OCI-LY7 (cell line): ENCODE results near the gene LIAS. TPM values are rescaled to one million over a fixed set of nuclear protein-coding genes. Genes with fewer than 3 reads are reported as not detected.

Experiments
- BruUV-seq: library from RNA; stranded (reverse); fragments of 400-500 nt; replicated peaks from 2 replicates; lab custom pipeline; 2021; lab: Mats Ljungman, UMichigan
- CTCF ChIA-PET: fragments of 300-600 bp; sonication (Branson Sonifier 250); formaldehyde crosslinking; loops from one replicate; lab custom pipeline; 2022; ENCODE audit warnings: antibody characterized with exemption; ENCODE audit not compliant: unreplicated experiment; lab: Charles Lee
- POLR2A ChIA-PET: fragments of 300-600 bp; sonication (Branson Sonifier 250); formaldehyde crosslinking; loops from one replicate; lab custom pipeline; 2022; ENCODE audit warnings: antibody characterized with exemption; lab: Charles Lee
- DNase-seq: peaks from one replicate; pipeline ENCODE4 v3.0.0-alpha.2; 2015; ENCODE audit warnings: low spot score
- H2AFZ ChIP-seq: fragments of 200-600 bp; sonication (generic), shearing (Covaris generic); 2 replicates; pipeline ENCODE4 v1.6.1; 2014; ENCODE audit warnings: mild to moderate bottlenecking, antibody characterized with exemption, low read length, moderate library complexity
- H3K27ac ChIP-seq: fragments of 200-600 bp; sonication (generic); 2 replicates; pipeline ENCODE4 v1.5.1; 2014; ENCODE audit warnings: mixed run types, low read depth, mild to moderate bottlenecking, moderate library complexity, low read length, inconsistent platforms; ENCODE audit not compliant: poor library complexity, severe bottlenecking
- H3K36me3 ChIP-seq: fragments of 200-600 bp; sonication (generic); 2 replicates; pipeline ENCODE4 v1.6.1; 2014; ENCODE audit warnings: mild to moderate bottlenecking, antibody characterized with exemption, low read length, moderate library complexity, mixed read lengths; ENCODE audit not compliant: insufficient read depth
- H3K4me1 ChIP-seq: fragments of 200-600 bp; sonication (generic); 2 replicates; pipeline ENCODE4 v1.5.1; 2014; ENCODE audit warnings: mild to moderate bottlenecking, low read length; ENCODE audit not compliant: insufficient read depth, poor library complexity, severe bottlenecking
- H3K4me2 ChIP-seq: fragments of 200-600 bp; sonication (generic); 2 replicates; pipeline ENCODE4 v1.6.1; 2014; ENCODE audit warnings: mild to moderate bottlenecking, low read length
- H3K4me3 ChIP-seq: fragments of 200-600 bp; sonication (generic); 2 replicates; pipeline ENCODE4 v1.5.1; 2014; ENCODE audit warnings: mild to moderate bottlenecking, low read depth, low read length; ENCODE audit not compliant: poor library complexity, severe bottlenecking
- H3K79me2 ChIP-seq: fragments of 200-600 bp; sonication (generic); 2 replicates; pipeline ENCODE4 v1.6.1; 2016; ENCODE audit warnings: low read depth, mild to moderate bottlenecking, low read length, moderate library complexity, mixed read lengths; ENCODE audit not compliant: insufficient read depth
- H3K9me2 ChIP-seq: fragments of 200-600 bp; sonication (generic); 2 replicates; pipeline ENCODE4 v1.6.1; 2016; ENCODE audit warnings: mild to moderate bottlenecking, low read length, mixed read lengths; ENCODE audit not compliant: insufficient read depth
- H3K9me3 ChIP-seq: fragments of 200-600 bp; sonication (generic); 2 replicates; pipeline ENCODE4 v1.6.1; 2014; ENCODE audit warnings: mild to moderate bottlenecking, mixed run types, low read length, mixed read lengths
- H4K20me1 ChIP-seq: fragments of 200-600 bp; sonication (generic); 2 replicates; pipeline ENCODE4 v1.6.1; 2014; ENCODE audit warnings: mild to moderate bottlenecking, antibody characterized with exemption, low read length, moderate library complexity, mixed read lengths; ENCODE audit not compliant: insufficient read depth
- EZH2phosphoT487 ChIP-seq: fragments of 200-600 bp; sonication (generic); IDR thresholded peaks from 2 replicates; pipeline ENCODE4 v1.6.1; 2018; ENCODE audit warnings: low read depth, borderline replicate concordance, mild to moderate bottlenecking, mixed run types, antibody characterized with exemption, low read length, moderate library complexity, mixed read lengths
- intact Hi-C: fragments of 100-400 bp; cut with micrococcal nuclease; formaldehyde crosslinking; loops from one replicate; pipeline ENCODE4 v1.10.0; 2022; ENCODE audit not compliant: unreplicated experiment
- total RNA-seq, 2 experiments: library from RNA; depleted of rRNA in 1 of 2; stranded (reverse); fragments of >200 nt in 1 of 2; shearing (Covaris generic) in 1 of 2; gene quantifications; 2 replicates each; pipeline ENCODE4 v1.2.3, GENCODE V29; 2014 to 2022
- TF ChIP-seq, protein P1 (sequence below): fragments of 200-600 bp; sonication (generic); conservative IDR thresholded peaks from 2 replicates; pipeline ENCODE4 v1.5.1; 2014; ENCODE audit warnings: mild to moderate bottlenecking, antibody characterized with exemption, low read length, moderate library complexity, mixed read lengths

LIAS gene
- total RNA-seq, 2 experiments from 2014 or later, result 12.7 to 28.3 TPM

- Histone ChIP-seq H3K79me2 (no peaks in the 10 kb centered on the region), H3K4me1 (no peaks in the 10 kb centered on the region), H4K20me1 (no peaks in the 10 kb centered on the region), H3K4me3 (no peak overlapping the region), H3K4me2 (no peak overlapping the region), H3K36me3 (no peaks in the 10 kb centered on the region), H2AFZ (no peak overlapping the region), H3K9me3 (no peaks in the 10 kb centered on the region), H3K9me2 (no peaks in the 10 kb centered on the region), H3K27ac (no peak overlapping the region)
- no TSS peak for BruUV-seq
- intact Hi-C loops, result loop anchor here (10.0 kb wide), 1 partner anchor 145 kb away; no protein-coding TSS in a partner anchor
- ChIA-PET CTCF (no interaction called here), POLR2A (interaction anchor here (0.6 to 1.4 kb wide), 9 partner anchors 13 to 819 kb away, joined by 3 to 5 read pairs (median 3); no protein-coding TSS in a partner anchor)
- TF ChIP-seq, protein P1, sequence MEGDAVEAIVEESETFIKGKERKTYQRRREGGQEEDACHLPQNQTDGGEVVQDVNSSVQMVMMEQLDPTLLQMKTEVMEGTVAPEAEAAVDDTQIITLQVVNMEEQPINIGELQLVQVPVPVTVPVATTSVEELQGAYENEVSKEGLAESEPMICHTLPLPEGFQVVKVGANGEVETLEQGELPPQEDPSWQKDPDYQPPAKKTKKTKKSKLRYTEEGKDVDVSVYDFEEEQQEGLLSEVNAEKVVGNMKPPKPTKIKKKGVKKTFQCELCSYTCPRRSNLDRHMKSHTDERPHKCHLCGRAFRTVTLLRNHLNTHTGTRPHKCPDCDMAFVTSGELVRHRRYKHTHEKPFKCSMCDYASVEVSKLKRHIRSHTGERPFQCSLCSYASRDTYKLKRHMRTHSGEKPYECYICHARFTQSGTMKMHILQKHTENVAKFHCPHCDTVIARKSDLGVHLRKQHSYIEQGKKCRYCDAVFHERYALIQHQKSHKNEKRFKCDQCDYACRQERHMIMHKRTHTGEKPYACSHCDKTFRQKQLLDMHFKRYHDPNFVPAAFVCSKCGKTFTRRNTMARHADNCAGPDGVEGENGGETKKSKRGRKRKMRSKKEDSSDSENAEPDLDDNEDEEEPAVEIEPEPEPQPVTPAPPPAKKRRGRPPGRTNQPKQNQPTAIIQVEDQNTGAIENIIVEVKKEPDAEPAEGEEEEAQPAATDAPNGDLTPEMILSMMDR, result no peak
- no peak for TF ChIP-seq EZH2phosphoT487
- DNase-seq, result no peak
Measured at GRCh38 chr4:39429476-39430334, 29.2 kb upstream of the LIAS start.

- Histone ChIP-seq H3K27ac (no peak overlapping the region), H3K4me3 (no peak overlapping the region), H3K4me1 (no peaks in the 10 kb centered on the region), H3K9me3 (no peaks in the 10 kb centered on the region), H3K36me3 (no peaks in the 10 kb centered on the region), H3K4me2 (no peak overlapping the region), H4K20me1 (no peaks in the 10 kb centered on the region), H2AFZ (no peak overlapping the region), H3K9me2 (no peaks in the 10 kb centered on the region), H3K79me2 (no peaks in the 10 kb centered on the region)
- POLR2A ChIA-PET, result interaction anchor here (0.6 to 0.7 kb wide), 3 partner anchors 8 to 321 kb away, joined by 3 read pairs; no protein-coding TSS in a partner anchor
- intact Hi-C loops, result loop anchor here (10.0 kb wide), 1 partner anchor 149 kb away; no protein-coding TSS in a partner anchor
- CTCF ChIA-PET, result no interaction called here
- no peak for DNase-seq
- TF ChIP-seq EZH2phosphoT487, result no peak
- TF ChIP-seq, protein P1, result no peak
- no TSS peak for BruUV-seq
Measured at GRCh38 chr4:39433878-39434492, 24.9 kb upstream of the LIAS start.
